Measurements from ENCODE around the gene EVC2. TPM values are rescaled to one million over a fixed set of nuclear protein-coding genes. Genes with fewer than 3 reads are reported as not detected.

The EVC2 gene
- total and polyA plus RNA-seq, 10 of the 15 experiments (the other 5 are each of a cell fraction or from before 2014, with no cell fraction given): 0.34 to 10.4 (median 5.6) TPM

GRCh38 chr4:5755679-5756078 lies 47.3 kb upstream of the EVC2 start:
- Histone ChIP-seq H3K9me3 (replicated peaks; ENCODE audit: control insufficient read depth, insufficient read depth, low read length) (no peaks in the 10 kb centered on the region; the same call in 2 of the 3 replicates), H3K4me3 (no peak overlapping the region), H3K27me3 (replicated peaks in 1 of 2; ENCODE audit: control insufficient read depth in 2 of 2, insufficient read depth in 2 of 2, low read length in 1 of 2) (no peaks in the 10 kb centered on the region), H3K27ac (ENCODE audit: control insufficient read depth, insufficient read depth) (no peak overlapping the region), H2AFZ (ENCODE audit: control insufficient read depth, low read depth, low read length) (no peak overlapping the region), H3K9ac (ENCODE audit: control insufficient read depth, insufficient read depth, low read length) (no peak overlapping the region), H4K20me1 (ENCODE audit: control insufficient read depth, insufficient read depth) (no peaks in the 10 kb centered on the region), H3K4me2 (ENCODE audit: control insufficient read depth, insufficient read depth) (no peak overlapping the region), H3K36me3 (ENCODE audit: control insufficient read depth in 2 of 2, insufficient read depth in 2 of 2, low read length in 1 of 2) (peaks cover 0 to 2% of the 10 kb centered on the region in 2 experiments; a peak in 2 of 4 replicates), H3K79me2 (ENCODE audit: control insufficient read depth, insufficient read depth, low read length) (no peaks in the 10 kb centered on the region), H3K4me1 (ENCODE audit: control insufficient read depth, insufficient read depth, low read length) (no peaks in the 10 kb centered on the region; the same call in 1 of the 2 replicates)
- ChIA-PET RAD21 (ENCODE audit: unreplicated experiment) (no interaction called here), POLR2A (no interaction called here), SMC1A (ENCODE audit: uncharacterized antibody, unreplicated experiment) (no interaction called here), CTCF (no interaction called here)
- no peak for FAIRE-seq
- WGBS (ENCODE audit: insufficient coverage, insufficient replicate concordance, low lambda C conversion rate, missing lambda C conversion rate): 11% methylated on average over 7 of the region's 7 CpGs
- TF ChIP-seq KAT2A (conservative IDR thresholded peaks at IDR 0.05; ENCODE audit: control insufficient read depth, low read depth, low read length) (no peak), CHD2 (IDR thresholded peaks at IDR 0.05; ENCODE audit: borderline replicate concordance, low read depth, low read length) (no peak), SREBF2 (IDR thresholded peaks at IDR 0.05; ENCODE audit: low read length) (no peak), CBFB (IDR thresholded peaks at IDR 0.05; ENCODE audit: low read depth) (no peak), GATAD2B (conservative IDR thresholded peaks at IDR 0.05; ENCODE audit: low read depth) (no peak), NFYA (IDR thresholded peaks at IDR 0.05; ENCODE audit: borderline replicate concordance, low read depth, low read length) (no peak), NRF1 (conservative IDR thresholded peaks at IDR 0.05; ENCODE audit: low read depth, low read length) (no peak), PML (IDR thresholded peaks at IDR 0.05; ENCODE audit: low read length) (no peak), NBN (IDR thresholded peaks at IDR 0.05) (no peak), ZNF207 (IDR thresholded peaks at IDR 0.05; ENCODE audit: borderline replicate concordance) (no peak), BCLAF1 (IDR thresholded peaks at IDR 0.05) (no peak), MTA2 (IDR thresholded peaks at IDR 0.05; ENCODE audit: low read depth) (no peak), POLR2AphosphoS5 (IDR thresholded peaks at IDR 0.05; ENCODE audit: low read length) (no peak), SREBF1 (IDR thresholded peaks at IDR 0.05; ENCODE audit: low read length) (no peak), NR2F1 (conservative IDR thresholded peaks at IDR 0.05) (no peak), TCF12 (IDR thresholded peaks at IDR 0.05; ENCODE audit: low read depth, low read length) (no peak), PKNOX1 (IDR thresholded peaks at IDR 0.05) (no peak)
- TF ChIP-seq, protein P1, sequence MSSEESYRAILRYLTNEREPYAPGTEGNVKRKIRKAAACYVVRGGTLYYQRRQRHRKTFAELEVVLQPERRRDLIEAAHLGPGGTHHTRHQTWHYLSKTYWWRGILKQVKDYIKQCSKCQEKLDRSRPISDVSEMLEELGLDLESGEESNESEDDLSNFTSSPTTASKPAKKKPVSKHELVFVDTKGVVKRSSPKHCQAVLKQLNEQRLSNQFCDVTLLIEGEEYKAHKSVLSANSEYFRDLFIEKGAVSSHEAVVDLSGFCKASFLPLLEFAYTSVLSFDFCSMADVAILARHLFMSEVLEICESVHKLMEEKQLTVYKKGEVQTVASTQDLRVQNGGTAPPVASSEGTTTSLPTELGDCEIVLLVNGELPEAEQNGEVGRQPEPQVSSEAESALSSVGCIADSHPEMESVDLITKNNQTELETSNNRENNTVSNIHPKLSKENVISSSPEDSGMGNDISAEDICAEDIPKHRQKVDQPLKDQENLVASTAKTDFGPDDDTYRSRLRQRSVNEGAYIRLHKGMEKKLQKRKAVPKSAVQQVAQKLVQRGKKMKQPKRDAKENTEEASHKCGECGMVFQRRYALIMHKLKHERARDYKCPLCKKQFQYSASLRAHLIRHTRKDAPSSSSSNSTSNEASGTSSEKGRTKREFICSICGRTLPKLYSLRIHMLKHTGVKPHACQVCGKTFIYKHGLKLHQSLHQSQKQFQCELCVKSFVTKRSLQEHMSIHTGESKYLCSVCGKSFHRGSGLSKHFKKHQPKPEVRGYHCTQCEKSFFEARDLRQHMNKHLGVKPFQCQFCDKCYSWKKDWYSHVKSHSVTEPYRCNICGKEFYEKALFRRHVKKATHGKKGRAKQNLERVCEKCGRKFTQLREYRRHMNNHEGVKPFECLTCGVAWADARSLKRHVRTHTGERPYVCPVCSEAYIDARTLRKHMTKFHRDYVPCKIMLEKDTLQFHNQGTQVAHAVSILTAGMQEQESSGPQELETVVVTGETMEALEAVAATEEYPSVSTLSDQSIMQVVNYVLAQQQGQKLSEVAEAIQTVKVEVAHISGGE (CRISPR knock-in tag; IDR thresholded peaks at IDR 0.05): no peak
- DNase-seq (ENCODE audit: low read depth, low spot score): no peak
- intact Hi-C loops (cut with micrococcal nuclease; ENCODE audit: unreplicated experiment): no loop called here
- in situ Hi-C loops (cut with MboI): no loop called here
- no TSS peak for BruUV-seq (replicated peaks)
- no peak for ATAC-seq

Measured in GM12878 (cell line).